ENCODE data around the gene ABHD17C. TPM values are rescaled to one million over a fixed set of nuclear protein-coding genes. Genes with fewer than 3 reads are reported as not detected.

Gene ABHD17C
- total RNA-seq, 1 donor, result 11.6 TPM

DNA sequence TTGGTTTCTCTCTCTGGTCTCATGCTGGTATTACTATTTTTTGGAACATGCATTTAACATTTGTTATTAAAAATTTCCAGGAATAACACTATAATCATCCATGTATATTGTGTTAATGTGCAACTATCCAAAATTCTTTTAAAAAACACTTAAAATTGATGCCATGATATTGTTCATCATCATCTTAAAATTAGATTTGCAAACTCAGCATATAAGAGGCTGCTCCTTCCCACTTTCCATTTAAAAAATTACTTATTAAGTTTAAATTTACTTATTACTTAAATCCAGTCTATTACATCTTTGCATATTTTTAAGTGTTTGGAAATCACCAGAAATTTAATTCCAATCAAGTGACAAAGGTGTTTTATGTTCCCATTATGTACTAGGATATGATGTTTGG lies 5.8 kb upstream of the ABHD17C start:
- Histone ChIP-seq H3K4me1 (ENCODE audit: insufficient read depth, low read length) (peaks cover 4% of the 10 kb centered on the region), H3K9me3 (ENCODE audit: low read depth, low read length) (no peaks in the 10 kb centered on the region), H3K36me3 (ENCODE audit: insufficient read depth, low read length) (no peaks in the 10 kb centered on the region)

DNA sequence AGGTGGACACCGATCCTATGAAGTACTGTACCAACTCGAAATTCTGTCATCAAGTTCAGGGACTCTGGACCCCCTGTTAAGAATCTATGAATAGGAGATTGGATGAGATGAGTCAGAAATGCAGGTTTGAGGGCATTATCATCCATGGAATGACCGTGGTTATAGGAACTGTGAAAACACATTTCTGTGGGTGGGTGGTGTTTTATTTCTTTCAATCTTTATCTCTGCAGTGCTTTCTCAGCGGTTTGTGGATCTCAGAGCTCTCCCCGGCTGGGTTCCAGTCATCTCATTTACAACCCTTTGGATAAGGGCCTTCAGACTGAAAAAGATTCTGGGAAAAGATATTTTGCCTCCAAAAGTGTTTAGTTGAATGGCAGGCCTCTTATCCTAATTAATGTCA lies 5.4 kb upstream of the ABHD17C start:
- H3K79me2 ChIP-seq (ENCODE audit: insufficient read depth, low read length), result no peaks in the 10 kb centered on the region
- no peak overlapping the region for H3K27ac ChIP-seq (ENCODE audit: low read depth, low read length)
- no peak overlapping the region for H3K4me2 ChIP-seq (ENCODE audit: insufficient read depth, low read length)
- H2AFZ ChIP-seq (ENCODE audit: low read length), result no peak overlapping the region
- TF ChIP-seq, protein P1, sequence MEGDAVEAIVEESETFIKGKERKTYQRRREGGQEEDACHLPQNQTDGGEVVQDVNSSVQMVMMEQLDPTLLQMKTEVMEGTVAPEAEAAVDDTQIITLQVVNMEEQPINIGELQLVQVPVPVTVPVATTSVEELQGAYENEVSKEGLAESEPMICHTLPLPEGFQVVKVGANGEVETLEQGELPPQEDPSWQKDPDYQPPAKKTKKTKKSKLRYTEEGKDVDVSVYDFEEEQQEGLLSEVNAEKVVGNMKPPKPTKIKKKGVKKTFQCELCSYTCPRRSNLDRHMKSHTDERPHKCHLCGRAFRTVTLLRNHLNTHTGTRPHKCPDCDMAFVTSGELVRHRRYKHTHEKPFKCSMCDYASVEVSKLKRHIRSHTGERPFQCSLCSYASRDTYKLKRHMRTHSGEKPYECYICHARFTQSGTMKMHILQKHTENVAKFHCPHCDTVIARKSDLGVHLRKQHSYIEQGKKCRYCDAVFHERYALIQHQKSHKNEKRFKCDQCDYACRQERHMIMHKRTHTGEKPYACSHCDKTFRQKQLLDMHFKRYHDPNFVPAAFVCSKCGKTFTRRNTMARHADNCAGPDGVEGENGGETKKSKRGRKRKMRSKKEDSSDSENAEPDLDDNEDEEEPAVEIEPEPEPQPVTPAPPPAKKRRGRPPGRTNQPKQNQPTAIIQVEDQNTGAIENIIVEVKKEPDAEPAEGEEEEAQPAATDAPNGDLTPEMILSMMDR (IDR thresholded peaks at IDR 0.05; ENCODE audit: extremely low read depth, low read depth, low read length), result no peak
- peaks cover 4% of the 10 kb centered on the region for H3K4me1 ChIP-seq (ENCODE audit: insufficient read depth, low read length)
- H4K20me1 ChIP-seq (ENCODE audit: insufficient read depth, low read length), result no peaks in the 10 kb centered on the region
- no peak for DNase-seq (ENCODE audit: insufficient read length, low spot score, missing footprints)
- H3K36me3 ChIP-seq (ENCODE audit: insufficient read depth, low read length), result no peaks in the 10 kb centered on the region
- no peaks in the 10 kb centered on the region for H3K27me3 ChIP-seq (ENCODE audit: insufficient read depth, low read length)
- H3K9me3 ChIP-seq (ENCODE audit: low read depth, low read length), result no peaks in the 10 kb centered on the region
- no peak overlapping the region for H3K4me3 ChIP-seq (ENCODE audit: insufficient read depth, low read length)

More for the DNA sequence above, 5.8 kb upstream of the ABHD17C start:
- Histone ChIP-seq H3K27me3 (ENCODE audit: insufficient read depth, low read length) (no peaks in the 10 kb centered on the region), H3K79me2 (ENCODE audit: insufficient read depth, low read length) (no peaks in the 10 kb centered on the region), H3K4me3 (ENCODE audit: insufficient read depth, low read length) (no peak overlapping the region), H3K27ac (ENCODE audit: low read depth, low read length) (no peak overlapping the region), H4K20me1 (ENCODE audit: insufficient read depth, low read length) (no peaks in the 10 kb centered on the region), H3K4me2 (ENCODE audit: insufficient read depth, low read length) (no peak overlapping the region), H2AFZ (ENCODE audit: low read length) (no peak overlapping the region)
- DNase-seq (ENCODE audit: insufficient read length, low spot score, missing footprints), result no peak
- TF ChIP-seq, protein P1 (IDR thresholded peaks at IDR 0.05; ENCODE audit: extremely low read depth, low read depth, low read length), result no peak

DNA sequence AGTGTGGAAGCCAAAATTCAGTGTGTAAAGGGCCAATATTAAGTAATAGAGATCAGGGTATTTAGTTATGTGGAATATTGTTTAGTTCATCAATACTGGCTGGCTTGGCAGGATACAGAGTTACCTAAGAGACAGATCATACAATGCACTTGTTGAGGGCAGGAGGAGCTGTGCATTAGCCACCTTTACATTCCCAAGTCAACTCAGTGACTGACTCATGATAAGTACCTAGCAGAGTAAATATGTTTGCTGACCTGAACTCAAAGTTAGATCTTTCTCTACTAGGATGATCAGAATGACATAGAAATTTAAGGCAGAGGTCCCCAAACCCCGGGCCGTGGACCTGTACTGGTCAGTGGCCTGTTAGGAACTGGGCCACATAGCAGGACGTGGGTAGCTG lies 3.5 kb upstream of the ABHD17C start:
- no peak for DNase-seq (ENCODE audit: insufficient read length, low spot score, missing footprints)
- Histone ChIP-seq H3K4me2 (ENCODE audit: insufficient read depth, low read length) (no peak overlapping the region), H3K27me3 (ENCODE audit: insufficient read depth, low read length) (no peaks in the 10 kb centered on the region), H3K4me3 (ENCODE audit: insufficient read depth, low read length) (no peak overlapping the region), H3K4me1 (ENCODE audit: insufficient read depth, low read length) (peaks cover 8% of the 10 kb centered on the region), H4K20me1 (ENCODE audit: insufficient read depth, low read length) (peaks cover 2% of the 10 kb centered on the region), H3K36me3 (ENCODE audit: insufficient read depth, low read length) (no peaks in the 10 kb centered on the region), H2AFZ (ENCODE audit: low read length) (no peak overlapping the region), H3K79me2 (ENCODE audit: insufficient read depth, low read length) (peaks cover 10% of the 10 kb centered on the region), H3K27ac (ENCODE audit: low read depth, low read length) (no peak overlapping the region), H3K9me3 (ENCODE audit: low read depth, low read length) (no peaks in the 10 kb centered on the region)
- TF ChIP-seq, protein P1 (IDR thresholded peaks at IDR 0.05; ENCODE audit: extremely low read depth, low read depth, low read length), result no peak

DNA sequence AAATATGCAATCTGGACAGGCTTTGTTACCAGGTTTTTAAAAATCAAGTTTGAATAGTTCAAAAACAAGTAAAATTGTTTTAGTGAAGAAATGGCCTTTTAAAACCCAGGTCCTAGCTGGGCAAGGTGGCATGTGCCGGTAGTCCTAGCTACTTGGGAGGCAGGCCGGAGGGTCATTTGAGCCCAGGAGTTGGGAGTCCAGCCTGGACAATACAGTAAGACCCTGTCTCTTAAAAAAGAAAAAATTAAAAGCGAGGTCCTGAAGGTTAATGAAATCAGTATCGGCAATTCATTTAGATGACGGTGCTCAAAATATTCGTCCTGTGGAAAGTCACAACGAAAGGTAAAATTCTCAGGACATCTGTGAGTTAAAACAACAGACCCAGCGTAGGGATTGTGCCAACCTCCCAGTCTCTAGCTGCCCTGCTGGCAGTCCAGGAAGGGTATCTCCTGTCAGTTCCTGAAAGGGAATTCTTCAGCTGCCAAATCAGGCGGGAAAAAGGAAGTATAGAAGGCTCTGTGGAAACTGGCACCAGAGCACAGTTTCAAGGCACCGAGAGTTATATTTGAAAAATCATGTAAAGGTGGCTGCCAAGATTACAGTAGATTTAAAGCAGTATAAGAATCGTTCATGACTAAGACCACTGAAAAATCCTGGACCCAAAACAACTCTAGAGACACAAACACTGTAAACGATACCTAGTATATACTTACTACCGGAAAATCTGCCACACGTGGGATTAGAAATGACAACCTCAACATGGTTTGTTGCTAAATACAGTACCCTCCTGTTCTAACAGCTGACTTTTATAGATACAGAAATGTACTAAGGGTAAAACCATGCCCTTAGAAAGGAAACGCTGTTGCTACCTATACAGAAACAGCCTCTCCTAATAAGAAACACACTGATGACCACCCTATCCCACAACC lies 1.2 kb upstream of the ABHD17C start:
- H3K4me3 ChIP-seq (ENCODE audit: insufficient read depth, low read length), result peak overlapping the region; percentile 84
- no peaks in the 10 kb centered on the region for H3K36me3 ChIP-seq (ENCODE audit: insufficient read depth, low read length)
- peaks cover 23% of the 10 kb centered on the region for H3K4me1 ChIP-seq (ENCODE audit: insufficient read depth, low read length)
- H2AFZ ChIP-seq (ENCODE audit: low read length), result peak overlapping the region; percentile 71
- peak overlapping the region; percentile 90 for H3K4me2 ChIP-seq (ENCODE audit: insufficient read depth, low read length)
- H4K20me1 ChIP-seq (ENCODE audit: insufficient read depth, low read length), result peaks cover 21% of the 10 kb centered on the region
- TF ChIP-seq, protein P1 (IDR thresholded peaks at IDR 0.05; ENCODE audit: extremely low read depth, low read depth, low read length), result no peak
- no peaks in the 10 kb centered on the region for H3K27me3 ChIP-seq (ENCODE audit: insufficient read depth, low read length)
- H3K9me3 ChIP-seq (ENCODE audit: low read depth, low read length), result no peaks in the 10 kb centered on the region
- peak overlapping the region; percentile 39 for H3K27ac ChIP-seq (ENCODE audit: low read depth, low read length)
- H3K79me2 ChIP-seq (ENCODE audit: insufficient read depth, low read length), result peaks cover 32% of the 10 kb centered on the region
- DNase-seq (ENCODE audit: insufficient read length, low spot score, missing footprints), result peak; percentile 78

All from osteoblast (primary cell).